HG03575 (cell line): ENCODE results near the gene CPSF4.

Source experiments
- ATAC-seq: cut with Tn5 transposase; IDR thresholded peaks from one replicate; pipeline ENCODE4 v1.9.1; 2021; ENCODE audit not compliant: unreplicated experiment, insufficient number of reproducible peaks, low FRiP score; ENCODE audit errors: extremely low read depth

CPSF4 gene

DNA sequence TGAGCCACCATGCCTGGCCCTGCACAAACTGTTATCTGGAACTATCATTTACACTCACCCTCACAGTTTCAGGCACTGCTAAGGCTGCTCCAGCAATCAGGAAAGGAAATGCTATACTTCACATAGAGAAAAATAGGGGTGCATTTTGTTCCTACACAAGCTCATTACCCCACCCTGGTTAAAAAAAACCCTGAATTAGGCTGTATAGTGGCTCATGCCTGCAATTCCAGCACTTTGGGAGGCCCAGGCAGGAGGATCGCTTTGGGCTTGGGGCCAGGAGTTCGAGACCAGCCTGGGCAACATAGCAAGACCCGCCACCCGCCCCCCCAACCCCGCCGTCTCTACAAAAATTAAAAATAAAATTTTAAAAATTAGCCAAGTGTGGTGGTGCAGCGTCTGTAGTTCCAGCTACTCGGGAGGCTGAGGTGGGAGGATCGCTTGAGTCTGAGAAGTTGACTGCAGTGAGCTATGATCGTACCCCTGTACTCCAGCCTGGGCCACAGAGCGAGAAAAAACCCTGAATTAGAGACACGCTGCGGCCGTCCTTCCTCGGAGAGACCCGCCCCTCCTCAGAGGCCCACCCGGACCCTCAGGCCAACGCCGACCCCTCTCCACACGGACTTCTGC is 684 bp upstream of the CPSF4 start:
- no peak for ATAC-seq

DNA sequence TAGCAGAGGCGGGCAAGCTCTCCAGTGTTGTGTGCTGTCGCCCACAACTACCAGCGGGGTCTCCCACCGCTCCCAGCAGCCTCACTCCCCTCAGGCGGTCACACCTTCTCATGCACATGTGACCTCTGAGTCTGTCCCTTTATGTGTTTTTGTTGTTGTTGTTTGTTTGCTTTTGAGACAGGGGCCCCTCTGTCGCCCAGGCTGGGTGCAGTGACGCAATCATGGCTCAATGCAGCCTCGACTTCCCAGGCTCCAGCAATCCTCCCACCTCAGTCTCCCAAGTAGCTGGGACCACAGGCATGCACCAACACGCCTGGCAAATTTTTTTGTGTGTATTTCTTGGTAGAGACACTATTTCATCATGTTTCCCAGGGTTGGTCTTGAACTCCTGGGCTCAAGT is 1.5 kb downstream of the CPSF4 start:
- no peak for ATAC-seq

DNA sequence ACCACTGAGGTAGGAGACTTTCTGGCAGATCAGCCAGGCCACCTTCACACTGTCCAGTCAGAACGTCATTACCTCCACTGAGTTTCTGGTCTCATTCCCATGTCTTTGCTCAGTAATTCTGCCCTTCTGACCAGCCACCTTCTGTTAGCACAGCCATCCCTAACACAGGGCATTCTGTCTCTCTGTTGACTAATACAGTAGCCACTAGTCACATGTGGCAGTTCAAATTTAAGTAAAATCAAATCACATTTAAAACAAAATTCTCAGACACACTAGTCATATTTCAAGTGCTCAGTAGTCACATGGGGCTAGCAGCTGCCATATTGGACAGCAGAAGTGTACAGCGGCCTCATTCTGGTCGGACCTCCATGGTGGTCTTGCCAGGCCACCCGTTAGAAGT is 7.4 kb downstream of the CPSF4 start:
- no peak for ATAC-seq

DNA sequence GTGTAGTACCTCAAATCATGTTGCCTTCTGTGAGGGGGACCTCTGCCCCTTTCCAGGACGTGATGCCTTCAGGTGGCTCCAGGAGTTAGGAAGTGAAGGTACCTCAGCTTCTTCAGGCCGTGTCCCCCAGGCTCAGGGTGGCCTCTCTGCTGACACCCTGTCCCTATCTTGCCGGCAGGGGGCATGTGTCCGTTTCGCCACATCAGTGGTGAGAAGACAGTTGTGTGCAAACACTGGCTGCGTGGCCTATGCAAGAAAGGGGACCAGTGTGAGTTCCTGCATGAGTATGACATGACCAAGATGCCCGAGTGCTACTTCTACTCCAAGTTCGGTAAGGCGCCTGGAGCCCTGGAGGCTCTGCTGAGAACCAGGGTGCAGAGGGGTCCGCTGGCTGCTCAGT is 9.2 kb downstream of the CPSF4 start:
- no peak for ATAC-seq

DNA sequence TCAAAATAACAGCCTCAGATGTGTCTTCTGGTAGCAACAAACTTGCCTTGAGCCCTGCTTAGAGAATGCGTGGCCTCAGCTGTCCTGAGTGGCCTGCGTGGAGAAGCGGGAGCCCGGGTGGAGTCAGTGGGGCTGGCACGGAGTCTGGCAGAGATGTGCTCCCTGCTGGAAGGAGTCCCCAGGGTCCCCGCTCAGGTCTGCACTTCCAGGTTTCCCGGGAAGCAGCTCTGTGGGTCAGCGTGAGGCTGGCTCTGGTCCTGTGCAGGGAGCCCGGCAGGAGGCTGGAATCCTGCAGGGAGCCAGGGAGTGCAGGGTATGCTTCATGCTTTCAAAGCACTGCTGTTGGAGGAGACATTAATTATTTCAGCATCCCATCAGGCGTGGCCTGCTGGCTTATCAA is 10.1 kb downstream of the CPSF4 start:
- ATAC-seq: no peak

DNA sequence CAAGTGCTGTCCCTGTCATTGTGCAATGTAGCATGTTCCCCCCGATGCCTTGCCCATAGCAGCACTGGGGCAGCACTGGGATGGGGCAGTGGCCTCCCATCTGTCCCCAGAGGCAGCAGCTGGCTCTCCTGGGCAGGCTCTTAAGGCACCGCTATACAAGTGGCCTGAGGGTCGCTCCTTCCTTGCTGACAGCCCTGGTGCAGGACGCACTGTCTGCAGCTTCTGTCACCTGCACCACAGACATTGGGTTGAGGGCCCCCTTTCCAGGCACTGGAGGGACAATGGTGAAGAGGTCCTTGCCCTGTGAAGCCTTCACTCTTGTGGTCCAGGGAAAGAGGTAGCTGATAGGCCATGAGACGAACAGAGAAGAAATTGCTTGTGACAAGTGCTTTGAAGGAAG is 10.6 kb downstream of the CPSF4 start:
- no peak for ATAC-seq

DNA sequence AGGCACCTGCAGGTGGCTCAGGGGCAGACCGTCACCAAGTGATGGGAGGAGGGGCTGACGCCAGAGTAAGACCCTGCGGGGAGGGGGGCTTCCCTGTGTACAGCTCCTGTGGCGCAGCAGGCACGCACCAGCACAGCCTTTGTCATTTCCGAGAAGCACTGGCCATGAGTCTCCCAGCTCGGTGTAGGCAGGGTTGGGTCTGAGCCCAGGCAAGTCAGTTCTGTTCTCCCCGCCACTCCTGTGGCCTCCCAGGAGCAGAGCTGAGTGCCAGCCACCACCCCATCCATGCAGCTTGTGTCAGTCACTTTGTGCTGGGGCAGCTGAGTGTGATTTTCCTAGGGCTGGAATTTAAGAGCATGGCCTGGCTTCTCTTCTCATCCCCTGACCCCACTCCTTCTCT is 13.2 kb downstream of the CPSF4 start:
- ATAC-seq: no peak

DNA sequence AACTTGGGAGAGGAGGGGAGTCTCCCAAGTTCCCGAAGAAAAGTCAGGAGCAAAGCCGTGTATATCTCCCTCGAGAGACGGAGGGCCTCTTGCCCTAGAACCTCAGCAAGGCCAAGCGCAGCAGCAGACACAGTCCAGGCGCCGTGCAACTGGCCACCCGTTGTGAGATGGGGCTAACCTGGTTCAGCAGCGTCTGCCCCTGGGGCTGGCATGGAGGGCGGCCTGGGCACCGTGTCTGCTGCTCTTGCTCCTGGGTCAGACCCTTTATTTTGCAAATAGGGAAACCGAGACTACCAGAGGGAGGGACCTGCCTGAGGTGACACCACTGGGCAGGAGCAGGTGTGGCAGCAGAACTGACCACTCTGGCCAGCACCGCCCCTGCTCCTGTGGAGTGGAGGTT is 13.8 kb downstream of the CPSF4 start:
- ATAC-seq: no peak

DNA sequence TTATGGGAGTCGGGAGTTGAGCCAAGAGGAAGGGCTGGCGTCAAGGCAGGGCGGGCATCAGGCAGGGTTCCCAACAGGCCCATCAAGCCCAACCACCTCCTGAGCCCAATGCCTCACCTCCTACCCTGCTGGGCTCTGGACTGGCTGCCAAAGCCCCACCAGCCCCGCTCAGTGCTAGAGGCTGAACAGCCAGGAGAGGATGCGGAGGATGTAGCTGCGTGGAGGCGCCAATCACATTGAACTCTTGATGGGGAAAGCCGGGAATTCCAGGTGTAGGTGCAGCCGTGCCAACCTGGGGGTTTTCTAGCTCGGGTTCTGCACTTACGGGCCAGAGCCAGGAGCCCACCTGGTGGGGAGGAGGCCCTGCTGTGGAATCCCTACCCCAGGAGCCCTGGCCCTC is 14.4 kb downstream of the CPSF4 start:
- ATAC-seq: no peak

DNA sequence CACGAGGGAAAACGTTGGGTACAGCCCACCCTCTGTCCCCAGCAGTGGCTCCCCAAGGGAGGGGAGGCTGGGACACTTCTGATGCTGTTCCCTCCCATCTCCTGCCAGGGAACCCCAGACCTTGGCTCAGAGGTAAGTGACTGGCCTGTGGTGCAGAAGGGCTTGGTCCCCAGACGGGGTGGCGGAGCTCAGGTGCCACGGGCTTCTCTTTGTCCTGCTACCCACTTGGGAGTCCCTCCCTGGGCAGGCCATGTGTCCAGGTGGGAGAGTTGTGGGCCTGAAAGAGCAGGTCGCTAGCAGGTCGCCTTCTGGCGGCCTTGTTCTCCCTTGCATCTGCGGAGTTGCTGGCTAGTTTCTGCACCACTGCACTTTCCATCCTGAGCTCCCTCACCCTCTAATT is 17.1 kb downstream of the CPSF4 start:
- ATAC-seq: no peak

DNA sequence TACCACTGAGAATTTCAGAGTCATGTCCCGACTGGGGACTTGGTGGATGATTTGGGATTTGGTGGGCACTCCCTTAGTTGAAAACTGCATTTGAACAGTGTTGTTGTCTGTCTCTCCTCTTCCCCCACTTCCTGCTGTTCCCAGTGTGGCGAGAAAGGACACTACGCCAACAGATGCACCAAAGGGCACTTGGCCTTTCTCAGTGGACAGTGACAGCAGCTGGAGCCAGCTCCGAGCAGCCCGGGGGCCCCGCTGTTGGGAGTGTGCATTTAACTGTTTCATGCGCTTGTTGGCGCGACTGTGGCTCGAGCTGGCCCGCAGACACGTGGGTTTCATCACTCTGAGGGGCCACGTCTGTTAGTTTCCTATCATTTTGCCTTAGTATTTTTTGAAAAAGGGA is 17.5 kb downstream of the CPSF4 start:
- no peak for ATAC-seq

DNA sequence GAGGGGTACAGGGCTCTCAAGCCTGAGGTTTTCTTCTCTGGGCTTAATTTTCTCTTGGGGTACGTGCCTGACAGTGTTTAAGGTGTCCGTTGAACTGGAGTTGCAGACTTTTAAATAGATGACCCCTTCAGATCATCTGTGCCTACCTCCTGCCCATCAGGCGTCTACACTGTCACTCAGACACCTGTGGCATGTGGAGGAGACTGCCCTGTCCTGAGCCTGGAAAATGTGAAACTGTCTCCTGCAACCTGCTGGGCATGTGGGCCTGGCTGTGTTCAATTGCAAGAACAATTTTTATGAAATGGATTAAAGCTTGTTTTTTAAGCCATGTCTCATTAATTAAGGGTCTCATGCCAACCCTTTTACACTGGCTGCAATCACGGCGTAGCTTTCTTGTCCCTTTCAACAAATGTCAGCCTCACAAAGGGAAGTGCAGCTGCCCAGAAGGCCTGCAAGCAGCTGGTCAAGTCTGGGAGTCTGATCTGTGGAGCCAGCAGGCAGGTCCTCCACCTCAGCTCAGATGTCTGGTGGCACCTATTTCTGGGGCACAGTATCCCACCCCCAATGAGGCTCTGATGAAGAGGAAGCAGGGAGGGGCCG is 18.4 kb downstream of the CPSF4 start:
- ATAC-seq: no peak

DNA sequence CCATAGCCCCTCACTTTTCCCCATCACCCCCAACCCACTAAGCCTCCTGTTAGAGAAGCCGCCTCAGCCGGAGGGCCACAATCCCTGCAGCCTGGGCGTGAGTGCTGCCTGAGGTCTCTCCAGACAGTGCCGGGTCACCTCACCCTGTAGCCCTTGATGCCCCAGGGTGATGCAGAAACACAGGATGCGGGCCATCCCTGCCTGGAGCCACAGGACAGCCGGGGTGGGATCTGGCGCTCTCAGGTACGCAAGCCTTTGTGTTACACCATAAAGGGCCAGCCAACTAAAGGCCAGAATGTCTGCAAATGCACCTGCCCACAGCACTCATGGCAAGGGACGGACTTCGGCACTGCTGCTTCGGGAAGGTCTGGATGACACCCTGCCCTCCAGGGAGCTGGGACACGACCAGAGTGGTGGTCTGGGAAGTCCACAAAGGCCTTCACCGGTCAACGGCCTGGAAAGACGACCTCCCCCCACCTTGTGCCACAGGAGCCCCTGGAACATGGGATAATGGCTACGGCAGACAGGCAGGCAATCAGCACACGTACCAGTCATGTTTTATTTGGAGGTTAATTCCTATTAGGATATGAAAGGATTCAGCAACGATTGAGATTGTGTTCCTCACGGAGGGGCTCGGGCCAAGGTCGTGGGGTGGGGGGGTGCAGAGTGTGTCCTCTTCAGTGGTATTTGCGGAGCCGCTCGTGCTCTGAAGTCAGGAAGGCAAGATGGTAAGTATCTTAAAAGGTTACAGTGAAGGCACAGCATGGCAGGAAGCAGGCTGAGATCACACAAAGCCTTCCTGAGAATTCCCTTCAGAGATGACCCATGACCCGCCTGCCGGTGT is 19.1 kb downstream of the CPSF4 start:
- no peak for ATAC-seq

DNA sequence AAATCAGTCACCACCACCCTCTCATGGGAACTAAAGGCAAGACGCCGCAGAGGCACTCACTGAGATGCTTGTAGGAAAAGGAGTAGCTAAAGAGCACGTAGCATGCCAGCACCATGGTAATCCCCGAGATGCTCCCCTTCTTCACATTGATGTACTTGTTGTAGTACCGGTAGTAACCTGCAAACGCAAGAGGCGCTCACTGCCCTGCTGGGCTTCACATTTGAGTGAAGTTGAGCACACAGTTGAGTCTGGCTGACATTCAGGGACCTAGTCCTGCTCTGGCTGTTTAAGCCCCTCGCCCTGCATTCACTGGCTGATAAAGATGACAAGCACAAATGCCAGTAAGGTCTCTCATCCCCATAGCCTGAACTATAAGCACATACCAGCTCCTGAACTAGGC is 20.3 kb downstream of the CPSF4 start:
- ATAC-seq: no peak

DNA sequence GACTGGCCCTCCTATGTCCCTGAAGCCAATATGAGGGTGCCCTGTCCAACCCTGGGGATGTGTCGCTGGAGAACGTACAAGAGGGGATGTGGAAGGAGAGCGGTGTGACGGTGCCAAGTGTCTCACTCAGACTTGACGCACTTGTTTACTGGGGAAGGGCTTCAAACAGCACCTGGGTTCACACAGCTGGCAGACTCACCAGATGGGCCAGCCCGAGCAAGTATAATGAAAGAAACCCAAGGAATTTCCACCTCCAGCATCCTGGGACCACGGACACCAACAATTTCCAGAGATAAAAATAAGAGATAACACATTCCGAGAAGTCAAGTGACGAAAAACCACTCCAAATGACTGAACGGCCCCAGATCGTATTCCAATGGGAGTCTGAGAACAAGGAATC is 21.9 kb downstream of the CPSF4 start:
- no peak for ATAC-seq

DNA sequence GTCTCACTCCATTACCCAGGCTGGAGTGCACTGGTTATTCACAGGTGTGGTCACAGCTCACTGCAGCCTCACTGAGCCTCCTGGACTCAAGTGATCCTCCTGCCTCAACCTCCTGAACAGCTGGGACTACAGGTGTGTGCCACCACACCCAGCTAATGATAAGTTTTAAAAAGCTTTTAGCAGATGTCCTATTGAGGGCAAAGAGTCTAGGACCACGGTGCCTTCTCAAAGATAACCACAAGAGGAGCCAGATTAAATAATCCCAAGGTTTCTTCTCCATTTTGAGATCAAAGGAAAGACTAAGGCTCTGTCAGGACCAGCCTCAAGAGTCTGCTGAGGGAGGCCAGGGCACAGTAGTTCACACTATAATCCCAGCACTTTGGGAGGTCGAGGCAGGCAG is 22.5 kb downstream of the CPSF4 start:
- ATAC-seq: no peak

DNA sequence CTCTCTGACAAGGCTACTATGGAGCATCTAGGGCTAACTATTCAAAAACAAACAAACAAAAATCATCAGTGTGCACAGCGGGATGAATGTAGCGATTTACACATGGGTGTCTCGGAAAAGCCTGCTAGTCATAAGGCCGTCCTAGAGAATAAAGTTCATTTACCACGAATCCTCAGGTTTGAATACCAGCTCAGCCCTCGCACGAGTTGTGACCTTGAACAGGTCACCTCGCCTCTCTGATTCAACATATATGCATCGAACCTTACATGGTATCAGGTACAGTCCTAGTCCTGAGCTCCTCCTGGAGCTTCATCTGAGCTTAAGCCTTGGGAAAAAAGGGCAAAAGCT is 26.7 kb downstream of the CPSF4 start:
- no peak for ATAC-seq

DNA sequence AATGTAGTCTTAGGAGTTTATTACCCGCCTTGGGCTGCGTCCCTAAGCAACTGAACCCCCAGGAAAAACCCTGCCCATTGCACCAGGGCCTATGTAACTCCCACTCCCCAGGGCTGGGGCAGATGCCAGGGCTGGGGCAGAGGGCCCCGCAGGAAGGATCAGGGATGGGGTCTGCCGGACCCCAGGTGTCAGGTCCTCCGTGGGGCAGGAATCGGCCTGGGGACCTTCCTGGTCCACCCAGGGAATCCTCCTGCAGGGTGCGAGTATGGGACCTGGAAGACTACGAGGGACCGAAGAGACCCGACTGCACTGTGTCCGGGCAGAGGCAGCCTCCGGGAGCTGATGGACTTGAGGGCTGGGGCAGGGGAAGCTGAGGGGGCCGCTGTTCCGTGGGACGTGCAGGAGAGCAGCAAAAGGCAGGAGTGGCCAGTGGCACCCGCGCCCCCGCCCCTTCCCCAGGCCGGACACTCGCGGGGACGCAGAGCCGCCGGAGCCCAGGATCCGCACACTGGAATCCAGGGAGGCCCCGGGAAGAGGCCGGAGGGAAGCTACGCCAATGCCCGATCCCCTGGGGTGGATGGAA is 29.7 kb downstream of the CPSF4 start:
- no peak for ATAC-seq

DNA sequence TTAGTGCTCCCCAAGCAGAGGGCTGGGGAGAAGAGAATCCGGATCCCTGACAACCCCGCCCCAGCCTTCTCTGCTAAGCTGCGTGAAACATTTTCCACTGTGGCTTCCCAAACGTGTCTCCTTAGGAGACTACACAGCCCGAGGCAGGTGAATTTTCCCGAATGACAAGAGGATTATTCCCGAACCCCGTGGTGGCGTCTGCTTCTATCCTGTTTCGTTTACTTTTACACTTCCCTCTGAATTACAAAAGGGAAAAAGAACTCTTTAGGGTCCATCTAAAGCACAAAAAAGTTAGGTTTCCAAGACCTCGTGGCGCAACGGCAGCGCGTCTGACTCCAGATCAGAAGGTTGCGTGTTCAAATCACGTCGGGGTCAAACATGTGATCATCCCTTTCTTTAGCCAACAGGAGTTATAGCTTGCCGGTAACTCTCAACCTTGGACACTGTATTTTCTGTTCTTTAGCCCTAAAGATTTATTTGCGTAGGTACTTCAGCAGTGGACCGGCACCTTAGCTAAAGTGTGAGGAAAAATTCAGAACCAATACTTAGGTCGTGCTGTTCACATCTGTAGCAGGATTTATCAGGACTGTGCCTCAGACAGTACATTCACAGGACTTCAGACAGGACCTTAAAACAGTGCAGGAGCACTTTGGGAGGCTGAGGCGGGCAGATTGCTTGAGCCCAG is 30.8 kb downstream of the CPSF4 start:
- no peak for ATAC-seq
